Hepatocyte (in vitro differentiated cells): ENCODE results near the gene DBN1. TPM values are rescaled to one million over a fixed set of nuclear protein-coding genes. Genes with fewer than 3 reads are reported as not detected.

Experiments
- DNase-seq: peaks from one replicate; pipeline ENCODE4 v3.0.0-alpha.2; 2016; ENCODE audit warnings: low spot score
- H2AFZ ChIP-seq: fragments of 200-600 bp; sonication (generic); 2 replicates; pipeline ENCODE4 v1.6.0; 2016; ENCODE audit warnings: antibody characterized with exemption, mild to moderate bottlenecking
- H3K27ac ChIP-seq: fragments of 200-600 bp; sonication (generic); 2 replicates; pipeline ENCODE4 v1.5.1; 2016; ENCODE audit warnings: mild to moderate bottlenecking
- H3K27me3 ChIP-seq: fragments of 200-600 bp; sonication (generic); 2 replicates; pipeline ENCODE4 v1.6.1; 2016
- H3K36me3 ChIP-seq: fragments of 200-600 bp; sonication (generic); replicated peaks from 2 replicates; pipeline ENCODE4 v1.5.1; 2016; ENCODE audit warnings: low read depth; ENCODE audit not compliant: insufficient read depth
- H3K4me1 ChIP-seq: fragments of 200-600 bp; sonication (generic); 2 replicates; pipeline ENCODE4 v1.5.1; 2016; ENCODE audit warnings: mild to moderate bottlenecking, moderate library complexity; ENCODE audit not compliant: insufficient read depth
- H3K4me2 ChIP-seq: fragments of 200-600 bp; sonication (generic); 2 replicates; pipeline ENCODE4 v1.6.0; 2016
- H3K4me3 ChIP-seq: fragments of 200-600 bp; sonication (generic); 2 replicates; pipeline ENCODE4 v1.5.1; 2016; ENCODE audit warnings: mild to moderate bottlenecking
- H3K79me2 ChIP-seq: fragments of 200-600 bp; sonication (generic); 2 replicates; pipeline ENCODE4 v1.6.0; 2017; ENCODE audit warnings: mild to moderate bottlenecking
- H3K9me2 ChIP-seq: fragments of 200-600 bp; sonication (generic); replicated peaks from 2 replicates; pipeline ENCODE4 v1.6.0; 2017; ENCODE audit warnings: mild to moderate bottlenecking; ENCODE audit not compliant: insufficient read depth
- H3K9me3 ChIP-seq: fragments of 200-600 bp; sonication (generic); 2 replicates; pipeline ENCODE4 v1.5.1; 2016; ENCODE audit warnings: low read depth, mild to moderate bottlenecking
- H4K20me1 ChIP-seq: fragments of 200-600 bp; sonication (generic); 2 replicates; pipeline ENCODE4 v1.6.0; 2016; ENCODE audit warnings: mild to moderate bottlenecking; ENCODE audit not compliant: insufficient read depth, poor library complexity, severe bottlenecking
- CTCF ChIP-seq: fragments of 200-600 bp; sonication (generic); IDR thresholded peaks from 2 replicates; pipeline ENCODE4 v1.5.1; 2016; ENCODE audit warnings: antibody characterized with exemption, mild to moderate bottlenecking; ENCODE audit not compliant: poor library complexity
- EZH2 ChIP-seq: fragments of 200-600 bp; sonication (generic); IDR thresholded peaks from 2 replicates; pipeline ENCODE4 v1.6.1; 2016; ENCODE audit warnings: antibody characterized with exemption, mild to moderate bottlenecking, borderline replicate concordance
- EZH2phosphoT487 ChIP-seq: fragments of 200-600 bp; sonication (generic); IDR thresholded peaks from one replicate; pipeline ENCODE4 v1.6.1; 2018; ENCODE audit warnings: antibody characterized with exemption, mild to moderate bottlenecking, low read depth, moderate library complexity; ENCODE audit not compliant: unreplicated experiment, severe bottlenecking
- WGBS: methylation state at CpG from one replicate; pipeline ENCODE4 v1.1.6; 2016; ENCODE audit warnings: low lambda C conversion rate; ENCODE audit errors: missing lambda C conversion rate; 5-methylcytosine and 5-hydroxymethylcytosine counted together
- polyA plus RNA-seq: library from polyadenylated mRNA; unstranded; fragments of >200 nt; fragmentation: Nextera tagmentation; extraction: Ambion mirVana; gene quantifications from 2 replicates; pipeline ENCODE4 v1.2.1, GENCODE V29; 2016
- total RNA-seq: library from RNA; depleted of rRNA; stranded (reverse); fragments of >200 nt; gene quantifications from 2 replicates; pipeline ENCODE4 v1.2.3, GENCODE V29; 2014

DBN1 gene
- total and polyA plus RNA-seq, 2 experiments from 2014 or later, result 107 to 122 TPM

- Histone ChIP-seq H3K27ac (no peak overlapping the region), H3K4me1 (peaks cover 8% of the 10 kb centered on the region), H4K20me1 (no peaks in the 10 kb centered on the region), H3K27me3 (peaks cover 3% of the 10 kb centered on the region), H3K36me3 (no peaks in the 10 kb centered on the region), H3K4me3 (no peak overlapping the region), H2AFZ (no peak overlapping the region), H3K4me2 (no peak overlapping the region), H3K79me2 (no peaks in the 10 kb centered on the region), H3K9me2 (no peaks in the 10 kb centered on the region), H3K9me3 (no peaks in the 10 kb centered on the region)
- no peak for DNase-seq
- TF ChIP-seq CTCF (no peak), EZH2phosphoT487 (no peak), EZH2 (no peak)
- 92% methylated on average over 20 of the region's 20 CpGs for WGBS
These were observed 31.2 kb downstream of the DBN1 start for GRCh38 chr5:177442066-177442826.

- H3K27ac ChIP-seq, result no peak overlapping the region
- no peak for DNase-seq
- H3K9me2 ChIP-seq, result no peaks in the 10 kb centered on the region
- H3K9me3 ChIP-seq, result no peaks in the 10 kb centered on the region
- TF ChIP-seq EZH2 (no peak), CTCF (no peak), EZH2phosphoT487 (no peak)
- WGBS, result 95% methylated on average over 18 of the region's 26 CpGs
- H2AFZ ChIP-seq, result no peak overlapping the region
- H3K27me3 ChIP-seq, result peaks cover 3% of the 10 kb centered on the region
- no peaks in the 10 kb centered on the region for H4K20me1 ChIP-seq
- no peak overlapping the region for H3K4me2 ChIP-seq
- H3K36me3 ChIP-seq, result no peaks in the 10 kb centered on the region
- no peak overlapping the region for H3K4me3 ChIP-seq
- H3K79me2 ChIP-seq, result no peaks in the 10 kb centered on the region
- peaks cover 4% of the 10 kb centered on the region for H3K4me1 ChIP-seq
These were observed 32.2 kb downstream of the DBN1 start for GRCh38 chr5:177440990-177441780.

GRCh38 chr5:177440211-177440989 is 33.0 kb downstream of the DBN1 start:
- Histone ChIP-seq H3K36me3 (no peaks in the 10 kb centered on the region), H3K9me2 (no peaks in the 10 kb centered on the region), H3K4me3 (no peak overlapping the region), H3K27me3 (no peaks in the 10 kb centered on the region), H3K27ac (no peak overlapping the region), H3K9me3 (no peaks in the 10 kb centered on the region), H3K79me2 (no peaks in the 10 kb centered on the region), H4K20me1 (no peaks in the 10 kb centered on the region), H3K4me1 (no peaks in the 10 kb centered on the region), H2AFZ (no peak overlapping the region), H3K4me2 (no peak overlapping the region)
- WGBS, result 93% methylated on average over 24 of the region's 24 CpGs
- no peak for DNase-seq
- TF ChIP-seq EZH2, result no peak
- TF ChIP-seq EZH2phosphoT487, result no peak
- TF ChIP-seq CTCF, result no peak
